ENCODE results near the gene ABHD13. TPM values are rescaled to one million over a fixed set of nuclear protein-coding genes. Genes with fewer than 3 reads are reported as not detected.

ABHD13 gene
- total RNA-seq, 1 experiment from 2014 or later, result 4.1 TPM

DNA sequence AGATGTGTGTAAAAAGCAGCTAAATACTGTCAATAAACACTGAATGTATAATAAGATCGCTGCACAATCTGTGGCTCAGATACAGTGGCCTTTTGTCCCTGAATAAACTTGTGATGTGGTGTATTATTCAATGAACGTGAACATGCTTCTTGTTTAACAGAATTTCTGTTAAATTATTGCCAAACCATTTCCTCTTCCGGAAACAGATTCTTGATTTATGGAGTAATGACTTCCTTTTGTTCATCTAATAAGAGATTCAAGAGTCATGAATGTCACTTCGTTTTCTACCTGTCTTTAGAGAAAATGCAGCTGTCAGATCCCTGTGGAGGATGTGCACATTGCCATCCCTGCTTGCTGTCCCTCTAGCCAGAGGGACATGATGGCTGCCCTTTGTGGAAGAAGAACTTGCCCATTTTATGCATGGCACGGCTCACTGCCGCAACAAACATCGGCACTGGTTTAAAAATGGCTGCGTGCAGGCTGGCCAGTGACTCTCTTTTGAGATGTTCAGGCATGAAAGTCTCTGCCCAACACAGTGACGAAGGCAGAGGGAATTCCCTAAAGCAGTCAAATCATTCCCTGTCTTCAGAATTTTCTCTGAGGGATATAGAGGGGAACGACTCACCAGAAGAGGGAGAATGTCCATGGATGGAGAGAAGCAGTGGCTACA, 48.3 kb downstream of the ABHD13 start:
- no peak overlapping the region for H3K4me2 ChIP-seq (ENCODE audit: low read length)
- no peaks in the 10 kb centered on the region for H3K79me2 ChIP-seq (ENCODE audit: insufficient read depth, low read length)
- DNase-seq (ENCODE audit: low read depth, low spot score) (no peak), ATAC-seq (no peak)
- no peak overlapping the region for H3K27ac ChIP-seq (ENCODE audit: low read depth, low read length)
- intact Hi-C loops (cut with micrococcal nuclease), result no loop called here
- TF ChIP-seq POLR2A (IDR thresholded peaks at IDR 0.05; ENCODE audit: borderline replicate concordance, extremely low read depth, insufficient read depth, insufficient read length) (no peak), CBX3 (IDR thresholded peaks at IDR 0.05; ENCODE audit: low read depth) (no peak), FOSL1 (IDR thresholded peaks at IDR 0.05; ENCODE audit: low read depth) (no peak), TCF7L2 (IDR thresholded peaks at IDR 0.05; ENCODE audit: borderline replicate concordance, extremely low read depth, insufficient read depth, insufficient read length) (no peak), EGR1 (IDR thresholded peaks at IDR 0.05; ENCODE audit: low read depth) (no peak), SP1 (IDR thresholded peaks at IDR 0.05; ENCODE audit: low read depth) (no peak), ZFX (IDR thresholded peaks at IDR 0.05) (no peak), SIN3A (IDR thresholded peaks at IDR 0.05; ENCODE audit: low read depth) (no peak)
- TF ChIP-seq, protein P1, sequence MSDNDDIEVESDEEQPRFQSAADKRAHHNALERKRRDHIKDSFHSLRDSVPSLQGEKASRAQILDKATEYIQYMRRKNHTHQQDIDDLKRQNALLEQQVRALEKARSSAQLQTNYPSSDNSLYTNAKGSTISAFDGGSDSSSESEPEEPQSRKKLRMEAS (IDR thresholded peaks at IDR 0.05), result no peak
- TF ChIP-seq, protein P2, sequence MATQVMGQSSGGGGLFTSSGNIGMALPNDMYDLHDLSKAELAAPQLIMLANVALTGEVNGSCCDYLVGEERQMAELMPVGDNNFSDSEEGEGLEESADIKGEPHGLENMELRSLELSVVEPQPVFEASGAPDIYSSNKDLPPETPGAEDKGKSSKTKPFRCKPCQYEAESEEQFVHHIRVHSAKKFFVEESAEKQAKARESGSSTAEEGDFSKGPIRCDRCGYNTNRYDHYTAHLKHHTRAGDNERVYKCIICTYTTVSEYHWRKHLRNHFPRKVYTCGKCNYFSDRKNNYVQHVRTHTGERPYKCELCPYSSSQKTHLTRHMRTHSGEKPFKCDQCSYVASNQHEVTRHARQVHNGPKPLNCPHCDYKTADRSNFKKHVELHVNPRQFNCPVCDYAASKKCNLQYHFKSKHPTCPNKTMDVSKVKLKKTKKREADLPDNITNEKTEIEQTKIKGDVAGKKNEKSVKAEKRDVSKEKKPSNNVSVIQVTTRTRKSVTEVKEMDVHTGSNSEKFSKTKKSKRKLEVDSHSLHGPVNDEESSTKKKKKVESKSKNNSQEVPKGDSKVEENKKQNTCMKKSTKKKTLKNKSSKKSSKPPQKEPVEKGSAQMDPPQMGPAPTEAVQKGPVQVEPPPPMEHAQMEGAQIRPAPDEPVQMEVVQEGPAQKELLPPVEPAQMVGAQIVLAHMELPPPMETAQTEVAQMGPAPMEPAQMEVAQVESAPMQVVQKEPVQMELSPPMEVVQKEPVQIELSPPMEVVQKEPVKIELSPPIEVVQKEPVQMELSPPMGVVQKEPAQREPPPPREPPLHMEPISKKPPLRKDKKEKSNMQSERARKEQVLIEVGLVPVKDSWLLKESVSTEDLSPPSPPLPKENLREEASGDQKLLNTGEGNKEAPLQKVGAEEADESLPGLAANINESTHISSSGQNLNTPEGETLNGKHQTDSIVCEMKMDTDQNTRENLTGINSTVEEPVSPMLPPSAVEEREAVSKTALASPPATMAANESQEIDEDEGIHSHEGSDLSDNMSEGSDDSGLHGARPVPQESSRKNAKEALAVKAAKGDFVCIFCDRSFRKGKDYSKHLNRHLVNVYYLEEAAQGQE (IDR thresholded peaks at IDR 0.05; ENCODE audit: low read depth), result no peak
- TF ChIP-seq, protein P3, sequence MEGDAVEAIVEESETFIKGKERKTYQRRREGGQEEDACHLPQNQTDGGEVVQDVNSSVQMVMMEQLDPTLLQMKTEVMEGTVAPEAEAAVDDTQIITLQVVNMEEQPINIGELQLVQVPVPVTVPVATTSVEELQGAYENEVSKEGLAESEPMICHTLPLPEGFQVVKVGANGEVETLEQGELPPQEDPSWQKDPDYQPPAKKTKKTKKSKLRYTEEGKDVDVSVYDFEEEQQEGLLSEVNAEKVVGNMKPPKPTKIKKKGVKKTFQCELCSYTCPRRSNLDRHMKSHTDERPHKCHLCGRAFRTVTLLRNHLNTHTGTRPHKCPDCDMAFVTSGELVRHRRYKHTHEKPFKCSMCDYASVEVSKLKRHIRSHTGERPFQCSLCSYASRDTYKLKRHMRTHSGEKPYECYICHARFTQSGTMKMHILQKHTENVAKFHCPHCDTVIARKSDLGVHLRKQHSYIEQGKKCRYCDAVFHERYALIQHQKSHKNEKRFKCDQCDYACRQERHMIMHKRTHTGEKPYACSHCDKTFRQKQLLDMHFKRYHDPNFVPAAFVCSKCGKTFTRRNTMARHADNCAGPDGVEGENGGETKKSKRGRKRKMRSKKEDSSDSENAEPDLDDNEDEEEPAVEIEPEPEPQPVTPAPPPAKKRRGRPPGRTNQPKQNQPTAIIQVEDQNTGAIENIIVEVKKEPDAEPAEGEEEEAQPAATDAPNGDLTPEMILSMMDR (IDR thresholded peaks at IDR 0.05 in 2 of 3, conservative IDR thresholded peaks at IDR 0.05 in 1 of 3; ENCODE audit: borderline replicate concordance in 1 of 3, insufficient read depth in 1 of 3, low read depth in 2 of 3, low read length in 2 of 3), result no peak
- ChIA-PET CTCF (no interaction called here), RAD21 (ENCODE audit: low non-redundant PET in 1 of 2, low total read pairs in 2 of 2, uncharacterized antibody in 2 of 2, unreplicated experiment in 2 of 2) (no interaction called here), POLR2A (no interaction called here)
- H3K9me3 ChIP-seq (ENCODE audit: control insufficient read depth in 1 of 2, insufficient read depth in 1 of 2, low read depth in 1 of 2, low read length in 2 of 2), result no peaks in the 10 kb centered on the region
- H4K20me1 ChIP-seq (ENCODE audit: insufficient read depth), result no peaks in the 10 kb centered on the region
- no peak overlapping the region for H2AFZ ChIP-seq (ENCODE audit: low read depth, low read length, poor library complexity, severe bottlenecking)
- H3K9ac ChIP-seq (ENCODE audit: low read length), result no peak overlapping the region
- no peaks in the 10 kb centered on the region for H3K9me2 ChIP-seq (ENCODE audit: insufficient read depth)
- no TSS peak for BruUV-seq (replicated peaks)
- H3K4me1 ChIP-seq (ENCODE audit: control insufficient read depth in 1 of 2, insufficient read depth in 2 of 2, low read length in 2 of 2), result no peaks in the 10 kb centered on the region
- H3K4me3 ChIP-seq (replicated peaks in 1 of 2; ENCODE audit: low read depth in 1 of 2, low read length in 2 of 2), result no peak overlapping the region
- H3K27me3 ChIP-seq (ENCODE audit: insufficient read depth, low read length), result no peaks in the 10 kb centered on the region
- H3K36me3 ChIP-seq (ENCODE audit: control insufficient read depth in 1 of 2, insufficient read depth in 2 of 2, low read length in 2 of 2), result no peaks in the 10 kb centered on the region

All from HCT116 (cell line).